MM.1S (cell line): ENCODE data around the gene RTL5.

Experiments used
- DNase-seq: peaks from one replicate; pipeline ENCODE4 v3.0.0-alpha.2; 2015
- H2AFZ ChIP-seq: fragments of 300-600 bp; sonication (generic); 2 replicates; pipeline ENCODE4 v1.6.0; 2016; ENCODE audit warnings: antibody characterized with exemption, low read length
- H3F3A ChIP-seq: fragments of 300-600 bp; sonication (generic); 2 replicates; pipeline ENCODE4 v1.6.1; 2016; ENCODE audit warnings: mild to moderate bottlenecking, antibody characterized with exemption, low read length, moderate library complexity, mixed read lengths; ENCODE audit not compliant: insufficient read depth
- H3K27ac ChIP-seq: fragments of 300-600 bp; sonication (generic); 2 replicates; pipeline ENCODE4 v1.5.1; 2016; ENCODE audit warnings: mild to moderate bottlenecking, low read length
- H3K27me3 ChIP-seq: fragments of 300-600 bp; sonication (generic); replicated peaks from 2 replicates; pipeline ENCODE4 v1.6.0; 2016; ENCODE audit warnings: low read length; ENCODE audit not compliant: insufficient read depth
- H3K36me3 ChIP-seq: fragments of 300-600 bp; sonication (generic); replicated peaks from 2 replicates; pipeline ENCODE4 v1.6.1; 2016; ENCODE audit warnings: mild to moderate bottlenecking, low read length, mixed read lengths; ENCODE audit not compliant: insufficient read depth
- H3K4me1 ChIP-seq: fragments of 300-600 bp; sonication (generic); 2 replicates; pipeline ENCODE4 v1.6.1; 2016; ENCODE audit warnings: low read length, mixed read lengths
- H3K4me2 ChIP-seq: fragments of 300-600 bp; sonication (generic); 2 replicates; pipeline ENCODE4 v1.6.0; 2016; ENCODE audit warnings: low read depth, low read length
- H3K4me3 ChIP-seq: fragments of 300-600 bp; sonication (generic); 2 replicates; pipeline ENCODE4 v1.5.1; 2016; ENCODE audit warnings: low read length, mixed read lengths
- H3K79me2 ChIP-seq: fragments of 300-600 bp; sonication (generic); 2 replicates; pipeline ENCODE4 v1.6.1; 2016; ENCODE audit warnings: mixed run types, low read length, mixed read lengths
- H3K9ac ChIP-seq: fragments of 300-600 bp; sonication (generic); 2 replicates; pipeline ENCODE4 v1.6.1; 2016; ENCODE audit warnings: low read length, mixed read lengths
- H3K9me2 ChIP-seq: fragments of 300-600 bp; sonication (generic); replicated peaks from 2 replicates; pipeline ENCODE4 v1.6.1; 2016; ENCODE audit warnings: mild to moderate bottlenecking, low read length, mixed read lengths; ENCODE audit not compliant: insufficient read depth
- H3K9me3 ChIP-seq: fragments of 300-600 bp; sonication (generic); replicated peaks from 2 replicates; pipeline ENCODE4 v1.6.1; 2016; ENCODE audit warnings: mild to moderate bottlenecking, low read length, mixed read lengths; ENCODE audit not compliant: insufficient read depth
- H4K20me1 ChIP-seq: fragments of 300-600 bp; sonication (generic); 2 replicates; pipeline ENCODE4 v1.6.1; 2016; ENCODE audit warnings: mild to moderate bottlenecking, low read length, moderate library complexity, mixed read lengths; ENCODE audit not compliant: insufficient read depth
- CTCF ChIP-seq: fragments of 300-600 bp; sonication (generic); IDR thresholded peaks from 2 replicates; pipeline ENCODE4 v1.5.1; 2016; ENCODE audit warnings: antibody characterized with exemption, low read length, mixed read lengths
- EZH2 ChIP-seq: fragments of 300-600 bp; sonication (generic); optimal IDR thresholded peaks from 2 replicates; pipeline ENCODE3; 2017; ENCODE audit warnings: low read depth, mild to moderate bottlenecking, antibody characterized with exemption, low read length, mixed read lengths
- EZH2phosphoT487 ChIP-seq: fragments of 300-600 bp; sonication (generic); IDR thresholded peaks from 2 replicates; pipeline ENCODE4 v1.6.1; 2018; ENCODE audit warnings: antibody characterized with exemption, low read length

Gene RTL5

GRCh38 chrX:72158773-72159172 lies 27.1 kb upstream of the RTL5 start:
- DNase-seq, result no peak
- Histone ChIP-seq H3K36me3 (no peaks in the 10 kb centered on the region), H3K9me2 (no peaks in the 10 kb centered on the region), H3K4me1 (no peaks in the 10 kb centered on the region), H3K27me3 (no peaks in the 10 kb centered on the region), H2AFZ (no peak overlapping the region), H3F3A (no peaks in the 10 kb centered on the region), H3K79me2 (no peaks in the 10 kb centered on the region), H4K20me1 (no peaks in the 10 kb centered on the region), H3K27ac (no peak overlapping the region), H3K4me2 (no peak overlapping the region), H3K9me3 (no peaks in the 10 kb centered on the region), H3K4me3 (no peak overlapping the region), H3K9ac (no peak overlapping the region)
- no peak for TF ChIP-seq EZH2phosphoT487
- no peak for TF ChIP-seq CTCF
- no peak for TF ChIP-seq EZH2

- H3K79me2 ChIP-seq, result no peaks in the 10 kb centered on the region
- H3K9me2 ChIP-seq, result no peaks in the 10 kb centered on the region
- no peak overlapping the region for H3K27ac ChIP-seq
- no peak for DNase-seq
- no peak for TF ChIP-seq EZH2
- no peak for TF ChIP-seq CTCF
- no peak for TF ChIP-seq EZH2phosphoT487
- H3K4me2 ChIP-seq, result no peak overlapping the region
- no peak overlapping the region for H2AFZ ChIP-seq
- H3K9me3 ChIP-seq, result no peaks in the 10 kb centered on the region
- H3K4me3 ChIP-seq, result no peak overlapping the region
- no peaks in the 10 kb centered on the region; the same call in 1 of the 2 replicates for H3K4me1 ChIP-seq
- no peak overlapping the region for H3K9ac ChIP-seq
- H3K27me3 ChIP-seq, result no peaks in the 10 kb centered on the region
- H3K36me3 ChIP-seq, result no peaks in the 10 kb centered on the region
- no peaks in the 10 kb centered on the region for H4K20me1 ChIP-seq
- H3F3A ChIP-seq, result no peaks in the 10 kb centered on the region
Measured at GRCh38 chrX:72146527-72146926, 14.8 kb upstream of the RTL5 start.

DNA sequence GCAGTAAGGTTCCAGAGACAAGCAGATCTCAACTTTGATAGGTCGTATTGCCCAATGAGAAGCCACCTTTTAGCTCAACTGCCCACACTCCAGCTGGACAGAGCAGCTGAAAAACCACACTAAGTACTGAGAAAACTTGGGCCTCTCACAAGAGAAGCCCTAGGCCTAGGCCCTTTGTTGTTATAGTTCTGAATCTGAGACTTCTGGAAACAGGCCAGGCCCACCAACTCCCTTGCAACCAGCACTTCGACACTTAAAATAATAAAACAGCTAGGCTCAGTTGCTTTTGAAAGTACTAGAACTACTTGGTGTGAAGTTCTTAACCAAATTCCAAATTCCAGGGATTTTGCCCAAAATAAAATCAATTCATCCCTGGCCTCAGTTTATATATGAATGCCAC lies 13.5 kb upstream of the RTL5 start:
- peaks cover 7% of the 10 kb centered on the region for H3K4me1 ChIP-seq
- no peak for DNase-seq
- no peaks in the 10 kb centered on the region for H3K27me3 ChIP-seq

More for the DNA sequence above, 13.5 kb upstream of the RTL5 start:
- no peaks in the 10 kb centered on the region for H3K9me3 ChIP-seq
- H2AFZ ChIP-seq, result no peak overlapping the region
- no peaks in the 10 kb centered on the region for H3K79me2 ChIP-seq
- no peaks in the 10 kb centered on the region for H3F3A ChIP-seq
- no peak overlapping the region for H3K27ac ChIP-seq
- H4K20me1 ChIP-seq, result no peaks in the 10 kb centered on the region
- H3K4me2 ChIP-seq, result no peak overlapping the region
- no peaks in the 10 kb centered on the region for H3K36me3 ChIP-seq
- no peak overlapping the region for H3K9ac ChIP-seq
- no peak overlapping the region for H3K4me3 ChIP-seq
- H3K9me2 ChIP-seq, result no peaks in the 10 kb centered on the region
- TF ChIP-seq EZH2phosphoT487, result no peak
- no peak for TF ChIP-seq EZH2
- no peak for TF ChIP-seq CTCF
